Type B pancreatic cell (in vitro differentiated cells): ENCODE results near the gene TRPM3. TPM values are rescaled to one million over a fixed set of nuclear protein-coding genes. Genes with fewer than 3 reads are reported as not detected.

Source experiments
- DNase-seq: peaks from one replicate; pipeline ENCODE4 v3.0.0; 2021; ENCODE audit warnings: mixed read lengths; ENCODE audit not compliant: unreplicated experiment; ENCODE audit errors: extremely low spot score
- H3K27ac Mint-ChIP-seq: 2 replicates; pipeline ENCODE4 v1.8.0; 2021; ENCODE audit warnings: mild to moderate bottlenecking, mixed read lengths
- H3K27me3 Mint-ChIP-seq: 2 replicates; pipeline ENCODE4 v1.8.0; 2021; ENCODE audit warnings: mixed read lengths
- H3K36me3 Mint-ChIP-seq: 2 replicates; pipeline ENCODE4 v1.8.0; 2021; ENCODE audit warnings: mixed read lengths
- H3K4me1 Mint-ChIP-seq: one replicate; pipeline ENCODE4 v1.8.0; 2021; ENCODE audit warnings: mixed read lengths; ENCODE audit not compliant: unreplicated experiment
- H3K4me3 Mint-ChIP-seq: 2 replicates; pipeline ENCODE4 v1.8.0; 2021; ENCODE audit warnings: mild to moderate bottlenecking, mixed read lengths
- H3K9me3 Mint-ChIP-seq: 2 replicates; pipeline ENCODE4 v1.8.0; 2021; ENCODE audit warnings: mixed read lengths
- CTCF ChIP-seq: fragments of 200-600 bp; sonication (generic); conservative IDR thresholded peaks from 2 replicates; pipeline ENCODE4 v1.5.0; 2021; ENCODE audit warnings: antibody characterized with exemption, mild to moderate bottlenecking
- total RNA-seq: library from RNA; stranded (reverse); gene quantifications from 2 replicates; pipeline ENCODE4 v1.2.1, GENCODE V29; 2021; ENCODE audit warnings: low replicate concordance

Gene TRPM3
- total RNA-seq, 1 donor from 2014 or later, result 17.0 TPM

GRCh38 chr9:71090896-71091295 lies 30.5 kb downstream of the TRPM3 start:
- Mint-ChIP-seq H3K4me3 (no peak overlapping the region), H3K4me1 (no peaks in the 10 kb centered on the region), H3K36me3 (no peaks in the 10 kb centered on the region), H3K27me3 (no peaks in the 10 kb centered on the region), H3K27ac (no peak overlapping the region), H3K9me3 (no peaks in the 10 kb centered on the region)
- no peak for TF ChIP-seq CTCF
- no peak for DNase-seq

GRCh38 chr9:71079451-71079850 lies 42.0 kb downstream of the TRPM3 start:
- H3K4me1 Mint-ChIP-seq, result no peaks in the 10 kb centered on the region
- H3K9me3 Mint-ChIP-seq, result no peaks in the 10 kb centered on the region
- no peak overlapping the region for H3K27ac Mint-ChIP-seq
- no peak for TF ChIP-seq CTCF
- H3K36me3 Mint-ChIP-seq, result no peaks in the 10 kb centered on the region
- H3K4me3 Mint-ChIP-seq, result no peak overlapping the region
- H3K27me3 Mint-ChIP-seq, result no peaks in the 10 kb centered on the region
- no peak for DNase-seq

GRCh38 chr9:71076096-71076495 lies 45.3 kb downstream of the TRPM3 start:
- Mint-ChIP-seq H3K4me3 (no peak overlapping the region), H3K27me3 (no peaks in the 10 kb centered on the region), H3K36me3 (no peaks in the 10 kb centered on the region), H3K27ac (no peak overlapping the region), H3K4me1 (no peaks in the 10 kb centered on the region), H3K9me3 (no peaks in the 10 kb centered on the region)
- no peak for DNase-seq
- TF ChIP-seq CTCF, result no peak

- no peak overlapping the region for H3K4me3 Mint-ChIP-seq
- no peak overlapping the region for H3K27ac Mint-ChIP-seq
- no peaks in the 10 kb centered on the region for H3K4me1 Mint-ChIP-seq
- TF ChIP-seq CTCF, result no peak
- no peaks in the 10 kb centered on the region for H3K36me3 Mint-ChIP-seq
- DNase-seq, result no peak
- H3K9me3 Mint-ChIP-seq, result no peaks in the 10 kb centered on the region
- no peaks in the 10 kb centered on the region for H3K27me3 Mint-ChIP-seq
Measured at GRCh38 chr9:71073494-71073893, 47.9 kb downstream of the TRPM3 start.

- Mint-ChIP-seq H3K4me3 (no peak overlapping the region), H3K27ac (no peak overlapping the region), H3K36me3 (no peaks in the 10 kb centered on the region), H3K4me1 (no peaks in the 10 kb centered on the region), H3K27me3 (no peaks in the 10 kb centered on the region), H3K9me3 (no peaks in the 10 kb centered on the region)
- no peak for TF ChIP-seq CTCF
- DNase-seq, result no peak
Measured at GRCh38 chr9:71072587-71072986, 48.8 kb downstream of the TRPM3 start.

GRCh38 chr9:71071633-71072032 lies 49.8 kb downstream of the TRPM3 start:
- no peak for TF ChIP-seq CTCF
- H3K36me3 Mint-ChIP-seq, result no peaks in the 10 kb centered on the region
- H3K4me1 Mint-ChIP-seq, result no peaks in the 10 kb centered on the region
- no peak overlapping the region for H3K4me3 Mint-ChIP-seq
- H3K9me3 Mint-ChIP-seq, result no peaks in the 10 kb centered on the region
- no peaks in the 10 kb centered on the region for H3K27me3 Mint-ChIP-seq
- no peak overlapping the region for H3K27ac Mint-ChIP-seq
- DNase-seq, result no peak
